Measurements from ENCODE around the gene SPATA21. TPM values are rescaled to one million over a fixed set of nuclear protein-coding genes. Genes with fewer than 3 reads are reported as not detected.

SPATA21 gene
- total and polyA plus RNA-seq, 2 experiments from 2014 or later, result 2.6 TPM; not detected in 1

GRCh38 chr1:16406868-16407267, 30.4 kb downstream of the SPATA21 start (continued):
- TF ChIP-seq, protein P1, sequence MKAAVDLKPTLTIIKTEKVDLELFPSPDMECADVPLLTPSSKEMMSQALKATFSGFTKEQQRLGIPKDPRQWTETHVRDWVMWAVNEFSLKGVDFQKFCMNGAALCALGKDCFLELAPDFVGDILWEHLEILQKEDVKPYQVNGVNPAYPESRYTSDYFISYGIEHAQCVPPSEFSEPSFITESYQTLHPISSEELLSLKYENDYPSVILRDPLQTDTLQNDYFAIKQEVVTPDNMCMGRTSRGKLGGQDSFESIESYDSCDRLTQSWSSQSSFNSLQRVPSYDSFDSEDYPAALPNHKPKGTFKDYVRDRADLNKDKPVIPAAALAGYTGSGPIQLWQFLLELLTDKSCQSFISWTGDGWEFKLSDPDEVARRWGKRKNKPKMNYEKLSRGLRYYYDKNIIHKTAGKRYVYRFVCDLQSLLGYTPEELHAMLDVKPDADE (IDR thresholded peaks at IDR 0.05), result no peak
- TF ChIP-seq, protein P2, sequence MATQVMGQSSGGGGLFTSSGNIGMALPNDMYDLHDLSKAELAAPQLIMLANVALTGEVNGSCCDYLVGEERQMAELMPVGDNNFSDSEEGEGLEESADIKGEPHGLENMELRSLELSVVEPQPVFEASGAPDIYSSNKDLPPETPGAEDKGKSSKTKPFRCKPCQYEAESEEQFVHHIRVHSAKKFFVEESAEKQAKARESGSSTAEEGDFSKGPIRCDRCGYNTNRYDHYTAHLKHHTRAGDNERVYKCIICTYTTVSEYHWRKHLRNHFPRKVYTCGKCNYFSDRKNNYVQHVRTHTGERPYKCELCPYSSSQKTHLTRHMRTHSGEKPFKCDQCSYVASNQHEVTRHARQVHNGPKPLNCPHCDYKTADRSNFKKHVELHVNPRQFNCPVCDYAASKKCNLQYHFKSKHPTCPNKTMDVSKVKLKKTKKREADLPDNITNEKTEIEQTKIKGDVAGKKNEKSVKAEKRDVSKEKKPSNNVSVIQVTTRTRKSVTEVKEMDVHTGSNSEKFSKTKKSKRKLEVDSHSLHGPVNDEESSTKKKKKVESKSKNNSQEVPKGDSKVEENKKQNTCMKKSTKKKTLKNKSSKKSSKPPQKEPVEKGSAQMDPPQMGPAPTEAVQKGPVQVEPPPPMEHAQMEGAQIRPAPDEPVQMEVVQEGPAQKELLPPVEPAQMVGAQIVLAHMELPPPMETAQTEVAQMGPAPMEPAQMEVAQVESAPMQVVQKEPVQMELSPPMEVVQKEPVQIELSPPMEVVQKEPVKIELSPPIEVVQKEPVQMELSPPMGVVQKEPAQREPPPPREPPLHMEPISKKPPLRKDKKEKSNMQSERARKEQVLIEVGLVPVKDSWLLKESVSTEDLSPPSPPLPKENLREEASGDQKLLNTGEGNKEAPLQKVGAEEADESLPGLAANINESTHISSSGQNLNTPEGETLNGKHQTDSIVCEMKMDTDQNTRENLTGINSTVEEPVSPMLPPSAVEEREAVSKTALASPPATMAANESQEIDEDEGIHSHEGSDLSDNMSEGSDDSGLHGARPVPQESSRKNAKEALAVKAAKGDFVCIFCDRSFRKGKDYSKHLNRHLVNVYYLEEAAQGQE (IDR thresholded peaks at IDR 0.05; ENCODE audit: unreplicated experiment), result no peak
- no peak for TF ChIP-seq ZNF331 (CRISPR knock-in tag; IDR thresholded peaks at IDR 0.05; ENCODE audit: low read depth)

DNA sequence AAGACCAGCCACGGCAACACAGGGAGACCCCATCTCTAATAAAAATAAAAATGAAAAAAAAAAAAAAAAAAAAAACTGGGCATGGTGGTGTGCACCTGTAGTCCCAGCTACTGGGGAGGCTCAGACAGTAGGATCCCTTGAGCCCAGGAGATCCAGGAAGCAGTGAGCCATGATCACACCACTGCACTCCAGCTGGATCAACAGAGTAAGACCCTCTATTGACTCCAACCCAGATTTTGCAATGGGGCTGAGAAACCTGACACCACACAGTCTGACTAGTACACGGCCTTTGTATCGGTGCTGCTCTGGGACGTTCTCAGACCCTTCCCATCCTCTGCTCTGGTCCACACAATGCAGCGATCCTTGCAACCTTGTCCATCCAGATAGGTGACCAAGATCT, 31.8 kb downstream of the SPATA21 start:
- Histone ChIP-seq H3K79me2 (replicated peaks; ENCODE audit: insufficient read depth) (no peaks in the 10 kb centered on the region), H3K36me3 (ENCODE audit: insufficient read depth) (no peaks in the 10 kb centered on the region), H3K4me3 (no peak overlapping the region), H3F3A (replicated peaks; ENCODE audit: low read depth) (no peaks in the 10 kb centered on the region), H3K27me3 (ENCODE audit: insufficient read depth) (no peaks in the 10 kb centered on the region), H3K27ac (ENCODE audit: low read depth) (no peak overlapping the region), H3K9me2 (ENCODE audit: insufficient read depth) (no peaks in the 10 kb centered on the region), H3K4me2 (no peak overlapping the region), H3K4me1 (ENCODE audit: insufficient read depth) (no peaks in the 10 kb centered on the region), H4K20me1 (replicated peaks; ENCODE audit: insufficient read depth) (no peaks in the 10 kb centered on the region; the same call in 1 of the 2 replicates), H2AFZ (no peak overlapping the region)
- TF ChIP-seq, protein P2 (IDR thresholded peaks at IDR 0.05; ENCODE audit: unreplicated experiment), result no peak
- no peak for TF ChIP-seq EZH2 (IDR thresholded peaks at IDR 0.05; ENCODE audit: low read depth, unreplicated experiment)
- no peak overlapping the region for H3K27ac Mint-ChIP-seq
- no peak overlapping the region for H3K4me3 Mint-ChIP-seq
- ATAC-seq (no peak), DNase-seq (ENCODE audit: low spot score) (no peak)
- H3K36me3 Mint-ChIP-seq (ENCODE audit: low read depth), result no peaks in the 10 kb centered on the region
- H3K9me3 Mint-ChIP-seq, result no peaks in the 10 kb centered on the region; the same call in 2 of the 3 replicates
- H3K27me3 Mint-ChIP-seq (ENCODE audit: insufficient read depth, low read depth, poor library complexity), result peaks cover 15% of the 10 kb centered on the region
- H3K4me1 Mint-ChIP-seq, result peaks cover 6% of the 10 kb centered on the region; the same call in 2 of the 3 replicates
